GM21723 (cell line): ENCODE data around the gene FDCSP.
"Not testable (repeated sequence)": the region's sequence is repeated elsewhere in the genome, so short reads cannot be mapped to it uniquely, and the experiment has no call there.

ENCODE experiments used
- ATAC-seq: cut with Tn5 transposase; IDR thresholded peaks from one replicate; pipeline ENCODE4 v1.9.1; 2021; ENCODE audit warnings: mild to moderate bottlenecking, moderate library complexity; ENCODE audit not compliant: unreplicated experiment

The FDCSP gene

GRCh38 chr4:70225824-70226223 lies at the start of gene FDCSP:
FDCSP (plus strand) TSS chr4:70226124; CDS start chr4:70231195, 5,071 bp downstream.
- ATAC-seq = no peak

GRCh38 chr4:70177090-70177489 lies 48.8 kb upstream of the FDCSP start:
- ATAC-seq = no peak

GRCh38 chr4:70178075-70178660 lies 47.8 kb upstream of the FDCSP start:
- no peak for ATAC-seq

- ATAC-seq = no peak
Observed at GRCh38 chr4:70179811-70180210, 46.1 kb upstream of the FDCSP start.

GRCh38 chr4:70181864-70182263 lies 44.1 kb upstream of the FDCSP start:
- no peak for ATAC-seq

GRCh38 chr4:70182517-70183167 lies 43.3 kb upstream of the FDCSP start:
- ATAC-seq = no peak

GRCh38 chr4:70183168-70183939 lies 42.6 kb upstream of the FDCSP start:
- peak; percentile 80 for ATAC-seq

- no peak for ATAC-seq
Observed at GRCh38 chr4:70183940-70184246, 42.0 kb upstream of the FDCSP start.

- no peak for ATAC-seq
Observed at GRCh38 chr4:70187216-70187615, 38.7 kb upstream of the FDCSP start.

GRCh38 chr4:70190579-70190978 lies 35.3 kb upstream of the FDCSP start:
- ATAC-seq = no peak

GRCh38 chr4:70191647-70192046 lies 34.3 kb upstream of the FDCSP start:
- ATAC-seq = no peak

- ATAC-seq = no peak
Observed at GRCh38 chr4:70192895-70193294, 33.0 kb upstream of the FDCSP start.

- ATAC-seq = no peak
Observed at GRCh38 chr4:70195425-70195824, 30.5 kb upstream of the FDCSP start, which contains the start of gene ODAM. ODAM (plus strand) TSS chr4:70195725; CDS start chr4:70196544, 819 bp downstream.

- ATAC-seq = no peak
Observed at GRCh38 chr4:70196857-70197256, 29.1 kb upstream of the FDCSP start.

- no peak for ATAC-seq
Observed at GRCh38 chr4:70197842-70198241, 28.1 kb upstream of the FDCSP start.

- no peak for ATAC-seq
Observed at GRCh38 chr4:70203601-70204000, 22.3 kb upstream of the FDCSP start.

GRCh38 chr4:70212752-70213151 lies 13.2 kb upstream of the FDCSP start:
- not testable (repeated sequence) for ATAC-seq

- ATAC-seq = not testable (repeated sequence)
Observed at GRCh38 chr4:70216109-70216508, 9.8 kb upstream of the FDCSP start.

GRCh38 chr4:70216550-70216949 lies 9.4 kb upstream of the FDCSP start:
- not testable (repeated sequence) for ATAC-seq

- ATAC-seq = not testable (repeated sequence)
Observed at GRCh38 chr4:70221389-70221788, 4.5 kb upstream of the FDCSP start.

- not testable (repeated sequence) for ATAC-seq
Observed at GRCh38 chr4:70221818-70222217, 4.1 kb upstream of the FDCSP start.

GRCh38 chr4:70236125-70236524 lies 10.2 kb downstream of the FDCSP start:
- ATAC-seq = no peak
